Measurements from ENCODE around the gene GDPD3.

Gene GDPD3

GRCh38 chr16:30084816-30085159 lies 28.5 kb downstream of the GDPD3 start:
- Histone ChIP-seq H3K4me1 (ENCODE audit: low read length) (no peaks in the 10 kb centered on the region), H3K4me3 (ENCODE audit: low read length) (no peak overlapping the region), H2AFZ (ENCODE audit: low read depth, low read length) (no peak overlapping the region), H3K36me3 (replicated peaks; ENCODE audit: low read depth, low read length) (peaks cover 46% of the 10 kb centered on the region), H3K4me2 (ENCODE audit: low read length) (no peak overlapping the region), H4K20me1 (ENCODE audit: insufficient read depth, low read length) (no peaks in the 10 kb centered on the region), H3K9me3 (ENCODE audit: insufficient read depth, low read length) (no peaks in the 10 kb centered on the region), H3K9ac (ENCODE audit: low read length) (no peak overlapping the region), H3K27ac (ENCODE audit: low read length) (no peak overlapping the region), H3K79me2 (ENCODE audit: low read length) (peaks cover 2% of the 10 kb centered on the region), H3K27me3 (ENCODE audit: low read depth, low read length) (no peaks in the 10 kb centered on the region)
- no peak for TF ChIP-seq EZH2phosphoT487 (IDR thresholded peaks at IDR 0.05; ENCODE audit: low read depth)
- TF ChIP-seq CTCF (IDR thresholded peaks at IDR 0.05; ENCODE audit: low read depth, low read length): no peak

GRCh38 chr16:30084096-30084815 lies 29.1 kb downstream of the GDPD3 start:
- Histone ChIP-seq H2AFZ (ENCODE audit: low read depth, low read length) (no peak overlapping the region), H3K4me3 (ENCODE audit: low read length) (no peak overlapping the region), H4K20me1 (ENCODE audit: insufficient read depth, low read length) (no peaks in the 10 kb centered on the region), H3K9me3 (ENCODE audit: insufficient read depth, low read length) (no peaks in the 10 kb centered on the region), H3K4me2 (ENCODE audit: low read length) (no peak overlapping the region), H3K9ac (ENCODE audit: low read length) (no peak overlapping the region), H3K4me1 (ENCODE audit: low read length) (no peaks in the 10 kb centered on the region), H3K79me2 (ENCODE audit: low read length) (peaks cover 8% of the 10 kb centered on the region), H3K36me3 (replicated peaks; ENCODE audit: low read depth, low read length) (peaks cover 50% of the 10 kb centered on the region), H3K27ac (ENCODE audit: low read length) (no peak overlapping the region), H3K27me3 (ENCODE audit: low read depth, low read length) (no peaks in the 10 kb centered on the region)
- TF ChIP-seq CTCF (IDR thresholded peaks at IDR 0.05; ENCODE audit: low read depth, low read length) (no peak), EZH2phosphoT487 (IDR thresholded peaks at IDR 0.05; ENCODE audit: low read depth) (no peak)

GRCh38 chr16:30083216-30084055 lies 29.9 kb downstream of the GDPD3 start:
- Histone ChIP-seq H4K20me1 (ENCODE audit: insufficient read depth, low read length) (no peaks in the 10 kb centered on the region), H3K79me2 (ENCODE audit: low read length) (peaks cover 14% of the 10 kb centered on the region), H3K27ac (ENCODE audit: low read length) (no peak overlapping the region), H3K9ac (ENCODE audit: low read length) (no peak overlapping the region), H3K36me3 (replicated peaks; ENCODE audit: low read depth, low read length) (peaks cover 56% of the 10 kb centered on the region), H3K9me3 (ENCODE audit: insufficient read depth, low read length) (no peaks in the 10 kb centered on the region), H2AFZ (ENCODE audit: low read depth, low read length) (no peak overlapping the region), H3K4me1 (ENCODE audit: low read length) (no peaks in the 10 kb centered on the region), H3K27me3 (ENCODE audit: low read depth, low read length) (no peaks in the 10 kb centered on the region), H3K4me2 (ENCODE audit: low read length) (no peak overlapping the region), H3K4me3 (ENCODE audit: low read length) (no peak overlapping the region)
- TF ChIP-seq EZH2phosphoT487 (IDR thresholded peaks at IDR 0.05; ENCODE audit: low read depth) (no peak), CTCF (IDR thresholded peaks at IDR 0.05; ENCODE audit: low read depth, low read length) (no peak)

- Histone ChIP-seq H3K27ac (ENCODE audit: low read length) (no peak overlapping the region), H3K9me3 (ENCODE audit: insufficient read depth, low read length) (no peaks in the 10 kb centered on the region), H3K9ac (ENCODE audit: low read length) (no peak overlapping the region), H3K36me3 (replicated peaks; ENCODE audit: low read depth, low read length) (peaks cover 64% of the 10 kb centered on the region), H2AFZ (ENCODE audit: low read depth, low read length) (no peak overlapping the region), H3K4me3 (ENCODE audit: low read length) (no peak overlapping the region), H3K4me1 (ENCODE audit: low read length) (no peaks in the 10 kb centered on the region), H3K27me3 (ENCODE audit: low read depth, low read length) (no peaks in the 10 kb centered on the region), H3K79me2 (ENCODE audit: low read length) (peaks cover 22% of the 10 kb centered on the region), H4K20me1 (ENCODE audit: insufficient read depth, low read length) (no peaks in the 10 kb centered on the region), H3K4me2 (ENCODE audit: low read length) (no peak overlapping the region)
- TF ChIP-seq CTCF (IDR thresholded peaks at IDR 0.05; ENCODE audit: low read depth, low read length) (peak; percentile 16; the same call in 1 of the 2 replicates), EZH2phosphoT487 (IDR thresholded peaks at IDR 0.05; ENCODE audit: low read depth) (no peak)
Observed at GRCh38 chr16:30082545-30083090, 30.7 kb downstream of the GDPD3 start.
